Activated CD8-positive, alpha-beta T cell treated with anti-CD3 and anti-CD28 coated beads for 36 hours (primary cell): Measurements from ENCODE around the gene AFAP1. TPM values are rescaled to one million over a fixed set of nuclear protein-coding genes. Genes with fewer than 3 reads are reported as not detected.

Experiments
- ATAC-seq: fragments of 200-7000 bp; cut with Tn5 transposase; one replicate; pipeline ENCODE4 v1.10.0; 2021; ENCODE audit warnings: mild to moderate bottlenecking, moderate library complexity
- CTCF ChIA-PET: fragments of 350-600 bp; sonication (Branson Sonifier 250); formaldehyde crosslinking; loops from one replicate; lab custom pipeline; 2021; ENCODE audit warnings: antibody characterized with exemption; lab: Charles Lee
- POLR2A ChIA-PET: fragments of 350-600 bp; sonication (Branson Sonifier 250); formaldehyde crosslinking; loops from one replicate; lab custom pipeline; 2021; ENCODE audit warnings: antibody characterized with exemption; lab: Charles Lee
- DNase-seq: peaks from one replicate; pipeline ENCODE4 v3.0.0-alpha.2; 2020
- H3K27ac Mint-ChIP-seq: one replicate; pipeline ENCODE4 v1.8.0; 2021; ENCODE audit warnings: mild to moderate bottlenecking, mixed read lengths
- H3K27me3 Mint-ChIP-seq: one replicate; pipeline ENCODE4 v1.8.0; 2021; ENCODE audit warnings: mixed read lengths
- H3K36me3 Mint-ChIP-seq: one replicate; pipeline ENCODE4 v1.8.0; 2021; ENCODE audit warnings: low read depth, mixed read lengths
- H3K4me1 Mint-ChIP-seq: one replicate; pipeline ENCODE4 v1.8.0; 2021; ENCODE audit warnings: low read depth, mixed read lengths
- H3K4me3 Mint-ChIP-seq: one replicate; pipeline ENCODE4 v1.8.0; 2021; ENCODE audit warnings: mild to moderate bottlenecking, moderate library complexity, mixed read lengths
- H3K9me3 Mint-ChIP-seq: one replicate; pipeline ENCODE4 v1.8.0; 2021; ENCODE audit warnings: mixed read lengths
- intact Hi-C: fragments of 100-400 bp; cut with micrococcal nuclease; formaldehyde crosslinking; loops from one replicate; pipeline ENCODE4 v1.10.0; 2022
- total RNA-seq, 2 experiments: library from RNA; stranded (reverse); gene quantifications; one replicate each; pipeline ENCODE4 v1.2.3, GENCODE V29; 2021
- TF ChIP-seq, protein P1 (sequence below): fragments of 200-600 bp; IDR thresholded peaks from one replicate; pipeline ENCODE4 v1.8.0; 2022; ENCODE audit warnings: antibody characterized with exemption, mild to moderate bottlenecking

AFAP1 gene
- total RNA-seq, 2 experiments from 2014 or later = 25.5 to 26.5 TPM

DNA sequence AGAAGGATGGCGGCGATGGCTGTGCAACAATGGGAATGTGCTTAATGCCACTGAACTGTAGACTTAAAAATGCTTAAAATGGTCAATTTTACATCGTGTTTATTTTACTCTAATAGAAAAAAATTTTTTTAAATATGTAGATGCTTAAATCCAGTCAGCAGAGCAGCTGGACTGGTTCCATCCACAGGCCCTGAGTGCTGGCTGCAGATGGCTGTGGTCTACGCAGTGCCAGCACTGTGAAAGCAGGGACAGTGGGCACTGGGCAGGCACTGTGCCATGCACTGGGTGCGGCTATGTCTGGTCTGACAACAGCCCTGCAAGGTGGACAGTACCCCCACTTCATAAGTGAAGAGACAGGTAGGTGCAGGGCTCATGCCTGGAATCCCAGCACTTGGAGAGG, 175.2 kb downstream of the AFAP1 start:
- intact Hi-C loops = loop anchor here (5.0 kb wide), 1 partner anchor 38 kb away; no protein-coding TSS in a partner anchor
- no peaks in the 10 kb centered on the region for H3K27me3 Mint-ChIP-seq
- POLR2A ChIA-PET = interaction anchor here (1.0 kb wide), 1 partner anchor 20 kb away, joined by 3 read pairs; no protein-coding TSS in a partner anchor
- TF ChIP-seq, protein P1, sequence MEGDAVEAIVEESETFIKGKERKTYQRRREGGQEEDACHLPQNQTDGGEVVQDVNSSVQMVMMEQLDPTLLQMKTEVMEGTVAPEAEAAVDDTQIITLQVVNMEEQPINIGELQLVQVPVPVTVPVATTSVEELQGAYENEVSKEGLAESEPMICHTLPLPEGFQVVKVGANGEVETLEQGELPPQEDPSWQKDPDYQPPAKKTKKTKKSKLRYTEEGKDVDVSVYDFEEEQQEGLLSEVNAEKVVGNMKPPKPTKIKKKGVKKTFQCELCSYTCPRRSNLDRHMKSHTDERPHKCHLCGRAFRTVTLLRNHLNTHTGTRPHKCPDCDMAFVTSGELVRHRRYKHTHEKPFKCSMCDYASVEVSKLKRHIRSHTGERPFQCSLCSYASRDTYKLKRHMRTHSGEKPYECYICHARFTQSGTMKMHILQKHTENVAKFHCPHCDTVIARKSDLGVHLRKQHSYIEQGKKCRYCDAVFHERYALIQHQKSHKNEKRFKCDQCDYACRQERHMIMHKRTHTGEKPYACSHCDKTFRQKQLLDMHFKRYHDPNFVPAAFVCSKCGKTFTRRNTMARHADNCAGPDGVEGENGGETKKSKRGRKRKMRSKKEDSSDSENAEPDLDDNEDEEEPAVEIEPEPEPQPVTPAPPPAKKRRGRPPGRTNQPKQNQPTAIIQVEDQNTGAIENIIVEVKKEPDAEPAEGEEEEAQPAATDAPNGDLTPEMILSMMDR = no peak
- no peak for DNase-seq
- no peaks in the 10 kb centered on the region for H3K9me3 Mint-ChIP-seq
- peaks cover 18% of the 10 kb centered on the region for H3K4me1 Mint-ChIP-seq
- H3K27ac Mint-ChIP-seq = no peak overlapping the region
- H3K36me3 Mint-ChIP-seq = peaks cover 2% of the 10 kb centered on the region
- CTCF ChIA-PET = interaction anchor here (6.6 kb wide), 1 partner anchor 38 kb away, joined by 33 read pairs; no protein-coding TSS in a partner anchor
- no peak overlapping the region for H3K4me3 Mint-ChIP-seq
- no peak for ATAC-seq

- POLR2A ChIA-PET = interaction anchor here (1.0 kb wide), 1 partner anchor 19 kb away, joined by 3 read pairs; no protein-coding TSS in a partner anchor
- TF ChIP-seq, protein P1 = no peak
- no peaks in the 10 kb centered on the region for H3K27me3 Mint-ChIP-seq
- no peak overlapping the region for H3K4me3 Mint-ChIP-seq
- intact Hi-C loops = loop anchor here (5.0 kb wide), 1 partner anchor 39 kb away; no protein-coding TSS in a partner anchor
- no peak for DNase-seq
- CTCF ChIA-PET = no interaction called here
- H3K27ac Mint-ChIP-seq = no peak overlapping the region
- H3K4me1 Mint-ChIP-seq = peaks cover 23% of the 10 kb centered on the region
- ATAC-seq = no peak
- peaks cover 2% of the 10 kb centered on the region for H3K36me3 Mint-ChIP-seq
- H3K9me3 Mint-ChIP-seq = no peaks in the 10 kb centered on the region
Measured at GRCh38 chr4:7763788-7764187, 175.9 kb downstream of the AFAP1 start.

DNA sequence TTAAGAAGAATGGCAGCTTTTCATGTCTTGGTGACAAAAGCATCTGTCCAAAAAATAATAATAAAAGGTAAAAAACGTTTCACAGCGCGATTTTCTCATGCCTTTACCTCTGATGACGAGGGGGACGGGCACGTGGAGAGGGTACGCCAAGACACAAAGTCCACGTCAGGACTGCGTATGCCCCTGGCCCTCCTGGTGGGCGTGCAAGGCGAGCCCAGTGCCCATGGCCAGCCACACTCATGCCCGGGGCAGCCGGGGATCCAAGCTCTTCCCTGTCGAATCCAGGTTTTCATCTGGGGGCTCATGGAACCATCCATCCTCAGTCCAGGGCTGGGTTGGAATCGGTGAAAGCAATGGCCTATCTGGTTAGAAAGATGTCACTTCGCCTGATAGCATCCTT, 176.6 kb downstream of the AFAP1 start:
- TF ChIP-seq, protein P1 = no peak
- DNase-seq (no peak), ATAC-seq (no peak)
- H3K4me1 Mint-ChIP-seq = peaks cover 28% of the 10 kb centered on the region
- CTCF ChIA-PET = interaction anchor here (1.7 to 5.7 kb wide), 3 partner anchors 20 to 225 kb away, joined by 8 to 63 read pairs (median 10); no protein-coding TSS in a partner anchor
- intact Hi-C loops = loop anchor here (5.0 kb wide), 1 partner anchor 39 kb away; no protein-coding TSS in a partner anchor
- no peaks in the 10 kb centered on the region for H3K27me3 Mint-ChIP-seq
- POLR2A ChIA-PET = interaction anchor here (1.2 kb wide), 1 partner anchor 44 kb away, joined by 3 read pairs; no protein-coding TSS in a partner anchor
- H3K27ac Mint-ChIP-seq = no peak overlapping the region
- H3K9me3 Mint-ChIP-seq = no peaks in the 10 kb centered on the region
- H3K4me3 Mint-ChIP-seq = no peak overlapping the region
- peaks cover 2% of the 10 kb centered on the region for H3K36me3 Mint-ChIP-seq

GRCh38 chr4:7762376-7763030, 177.2 kb downstream of the AFAP1 start:
- ChIA-PET POLR2A (interaction anchor here (1.2 kb wide), 1 partner anchor 44 kb away, joined by 3 read pairs; no protein-coding TSS in a partner anchor), CTCF (interaction anchor here (0.9 to 5.7 kb wide), 13 partner anchors 8 to 226 kb away, joined by 3 to 63 read pairs (median 5); no protein-coding TSS in a partner anchor)
- H3K9me3 Mint-ChIP-seq = no peaks in the 10 kb centered on the region
- ATAC-seq (no peak), DNase-seq (no peak)
- H3K27me3 Mint-ChIP-seq = no peaks in the 10 kb centered on the region
- no peak overlapping the region for H3K27ac Mint-ChIP-seq
- H3K36me3 Mint-ChIP-seq = peaks cover 2% of the 10 kb centered on the region
- TF ChIP-seq, protein P1 = no peak
- intact Hi-C loops = loop anchor here (5.0 kb wide), 1 partner anchor 40 kb away; no protein-coding TSS in a partner anchor
- H3K4me3 Mint-ChIP-seq = no peak overlapping the region
- peaks cover 33% of the 10 kb centered on the region for H3K4me1 Mint-ChIP-seq
